B cell (primary cell): Measurements from ENCODE around the gene SLC24A3.

ENCODE experiments used
- EZH2 ChIP-seq: IDR thresholded peaks from 2 replicates; pipeline ENCODE4 v1.6.1; 2012; ENCODE audit warnings: borderline replicate concordance, low read depth, mild to moderate bottlenecking, moderate library complexity, low read length; ENCODE audit not compliant: insufficient read depth, poor library complexity, severe bottlenecking
- TF ChIP-seq, protein P1 (sequence below): fragments of 200-600 bp; IDR thresholded peaks from one replicate; pipeline ENCODE4 v1.8.0; 2022; ENCODE audit warnings: antibody characterized with exemption, mild to moderate bottlenecking

DNA sequence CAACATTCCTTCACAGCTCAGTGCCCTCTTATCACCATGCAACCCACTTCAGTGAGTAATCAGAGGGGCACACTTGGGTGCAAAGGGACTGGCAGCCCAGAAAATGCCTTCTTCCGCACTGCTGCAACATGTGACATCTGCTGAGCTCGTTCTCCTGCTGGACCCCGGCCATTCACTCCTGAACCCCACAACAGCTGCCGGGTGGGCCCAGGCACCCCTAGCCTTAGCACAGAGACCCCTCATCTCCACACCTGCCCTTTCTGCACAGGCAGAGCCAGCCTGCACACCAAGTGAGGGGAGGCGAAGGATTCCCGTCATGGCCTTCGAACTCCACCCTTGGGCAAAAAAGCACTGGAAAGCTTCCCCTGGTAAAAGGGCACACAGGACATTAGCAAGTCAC is 381.3 kb downstream of the SLC24A3 start:
- TF ChIP-seq, protein P1, sequence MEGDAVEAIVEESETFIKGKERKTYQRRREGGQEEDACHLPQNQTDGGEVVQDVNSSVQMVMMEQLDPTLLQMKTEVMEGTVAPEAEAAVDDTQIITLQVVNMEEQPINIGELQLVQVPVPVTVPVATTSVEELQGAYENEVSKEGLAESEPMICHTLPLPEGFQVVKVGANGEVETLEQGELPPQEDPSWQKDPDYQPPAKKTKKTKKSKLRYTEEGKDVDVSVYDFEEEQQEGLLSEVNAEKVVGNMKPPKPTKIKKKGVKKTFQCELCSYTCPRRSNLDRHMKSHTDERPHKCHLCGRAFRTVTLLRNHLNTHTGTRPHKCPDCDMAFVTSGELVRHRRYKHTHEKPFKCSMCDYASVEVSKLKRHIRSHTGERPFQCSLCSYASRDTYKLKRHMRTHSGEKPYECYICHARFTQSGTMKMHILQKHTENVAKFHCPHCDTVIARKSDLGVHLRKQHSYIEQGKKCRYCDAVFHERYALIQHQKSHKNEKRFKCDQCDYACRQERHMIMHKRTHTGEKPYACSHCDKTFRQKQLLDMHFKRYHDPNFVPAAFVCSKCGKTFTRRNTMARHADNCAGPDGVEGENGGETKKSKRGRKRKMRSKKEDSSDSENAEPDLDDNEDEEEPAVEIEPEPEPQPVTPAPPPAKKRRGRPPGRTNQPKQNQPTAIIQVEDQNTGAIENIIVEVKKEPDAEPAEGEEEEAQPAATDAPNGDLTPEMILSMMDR, result no peak
- no peak for TF ChIP-seq EZH2
